NAMALWA (cell line): ENCODE results near the gene OGFOD1.

ENCODE experiments used
- DNase-seq: peaks from one replicate; pipeline ENCODE4 v3.0.0-alpha.2; 2015; ENCODE audit warnings: low spot score

The OGFOD1 gene

GRCh38 chr16:56450986-56451752, at the start of gene OGFOD1, which contains the start of gene NUDT21:
TSS of gene OGFOD1 (plus strand) at chr16:56451554. CDS start at chr16:56451613, 59 bp downstream.
TSS of gene NUDT21 (minus strand) at chr16:56451332. CDS start at chr16:56451202, 130 bp downstream.
- DNase-seq, result peak; percentile 99

GRCh38 chr16:56405977-56406672, 45.2 kb upstream of the OGFOD1 start:
- DNase-seq, result no peak

GRCh38 chr16:56408379-56409098, 42.8 kb upstream of the OGFOD1 start:
- no peak for DNase-seq

- no peak for DNase-seq
Observed at GRCh38 chr16:56409195-56409594, 42.2 kb upstream of the OGFOD1 start.

GRCh38 chr16:56411123-56411522, 40.2 kb upstream of the OGFOD1 start:
- no peak for DNase-seq

- DNase-seq, result no peak
Observed at GRCh38 chr16:56411624-56412023, 39.7 kb upstream of the OGFOD1 start.

GRCh38 chr16:56413381-56413780, 38.0 kb upstream of the OGFOD1 start:
- no peak for DNase-seq

GRCh38 chr16:56414366-56414765, 37.0 kb upstream of the OGFOD1 start:
- no peak for DNase-seq

GRCh38 chr16:56415875-56416274, 35.5 kb upstream of the OGFOD1 start:
- DNase-seq, result peak; percentile 33

- no peak for DNase-seq
Observed at GRCh38 chr16:56417138-56417537, 34.2 kb upstream of the OGFOD1 start.

- no peak for DNase-seq
Observed at GRCh38 chr16:56419740-56420548, 31.4 kb upstream of the OGFOD1 start.

GRCh38 chr16:56420613-56421012, 30.7 kb upstream of the OGFOD1 start:
- peak; percentile 18 for DNase-seq

- DNase-seq, result peak; percentile 80
Observed at GRCh38 chr16:56421313-56421712, 30.0 kb upstream of the OGFOD1 start.

- DNase-seq, result peak; percentile 47
Observed at GRCh38 chr16:56421976-56422669, 29.2 kb upstream of the OGFOD1 start.

GRCh38 chr16:56422896-56423441, 28.4 kb upstream of the OGFOD1 start:
- DNase-seq, result peak; percentile 79

GRCh38 chr16:56423584-56424403, 27.6 kb upstream of the OGFOD1 start:
- DNase-seq, result peak; percentile 75

GRCh38 chr16:56424404-56424764, 27.0 kb upstream of the OGFOD1 start:
- DNase-seq, result no peak

GRCh38 chr16:56424791-56425438, 26.4 kb upstream of the OGFOD1 start:
- DNase-seq, result peak; percentile 41

GRCh38 chr16:56425439-56425832, 25.9 kb upstream of the OGFOD1 start, which contains the start of gene AMFR:
TSS of gene AMFR (minus strand) at chr16:56425545. CDS start at chr16:56425327, 218 bp downstream.
- DNase-seq, result peak; percentile 87
